Thoracic aorta (tissue), 2 donors: ENCODE data around the gene RAET1G. TPM values are rescaled to one million over a fixed set of nuclear protein-coding genes. Genes with fewer than 3 reads are reported as not detected.

Source experiments
- ATAC-seq: fragments of 150-250 bp; one replicate; pipeline ENCODE4 v1.8.0; 2017; ENCODE audit warnings: low read depth; ENCODE audit not compliant: insufficient number of reproducible peaks, low FRiP score
- DNase-seq: peaks from one replicate; pipeline ENCODE4 v3.0.0-alpha.2; 2020; ENCODE audit warnings: low spot score
- H3K27ac ChIP-seq, 2 donors: fragments of 200-600 bp; sonication (generic); 1 replicate in 1 of 2; 2 replicates in 1 of 2; pipeline ENCODE4 v1.5.1; 2016; ENCODE audit warnings: mild to moderate bottlenecking in 2 of 2, moderate library complexity in 2 of 2
- H3K27me3 ChIP-seq: fragments of 200-600 bp; sonication (generic); replicated peaks from 2 replicates; pipeline ENCODE4 v1.6.0; 2016; ENCODE audit warnings: mild to moderate bottlenecking; ENCODE audit not compliant: insufficient read depth
- H3K36me3 ChIP-seq: fragments of 200-600 bp; sonication (generic); one replicate; pipeline ENCODE4 v1.5.1; 2016
- H3K4me1 ChIP-seq, 2 donors: fragments of 200-600 bp; sonication (generic); 1 replicate in 1 of 2; 2 replicates in 1 of 2; pipeline versions ENCODE4 v1.5.1 to v1.6.0; 2016; ENCODE audit warnings: low read depth in 2 of 2, mild to moderate bottlenecking in 1 of 2; ENCODE audit not compliant: control insufficient read depth in 1 of 2
- H3K4me3 ChIP-seq: fragments of 200-600 bp; sonication (generic); 2 replicates; pipeline ENCODE4 v1.5.1; 2016; ENCODE audit warnings: mild to moderate bottlenecking
- H3K9me3 ChIP-seq: fragments of 200-600 bp; sonication (generic); 2 replicates; pipeline ENCODE4 v1.5.1; 2016
- total RNA-seq, 2 donors: library from RNA; depleted of rRNA; stranded (reverse); fragments of >200 nt; gene quantifications; one replicate each; pipeline versions ENCODE4 v1.1.0 to v1.2.3, GENCODE V29; 2016
- TF ChIP-seq, protein P1 (sequence below): fragments of 200-600 bp; sonication (generic); IDR thresholded peaks from one replicate; pipeline ENCODE4 v1.5.1; 2019; ENCODE audit warnings: antibody characterized with exemption

Gene RAET1G
- total RNA-seq, 2 donors from 2014 or later = not detected

DNA sequence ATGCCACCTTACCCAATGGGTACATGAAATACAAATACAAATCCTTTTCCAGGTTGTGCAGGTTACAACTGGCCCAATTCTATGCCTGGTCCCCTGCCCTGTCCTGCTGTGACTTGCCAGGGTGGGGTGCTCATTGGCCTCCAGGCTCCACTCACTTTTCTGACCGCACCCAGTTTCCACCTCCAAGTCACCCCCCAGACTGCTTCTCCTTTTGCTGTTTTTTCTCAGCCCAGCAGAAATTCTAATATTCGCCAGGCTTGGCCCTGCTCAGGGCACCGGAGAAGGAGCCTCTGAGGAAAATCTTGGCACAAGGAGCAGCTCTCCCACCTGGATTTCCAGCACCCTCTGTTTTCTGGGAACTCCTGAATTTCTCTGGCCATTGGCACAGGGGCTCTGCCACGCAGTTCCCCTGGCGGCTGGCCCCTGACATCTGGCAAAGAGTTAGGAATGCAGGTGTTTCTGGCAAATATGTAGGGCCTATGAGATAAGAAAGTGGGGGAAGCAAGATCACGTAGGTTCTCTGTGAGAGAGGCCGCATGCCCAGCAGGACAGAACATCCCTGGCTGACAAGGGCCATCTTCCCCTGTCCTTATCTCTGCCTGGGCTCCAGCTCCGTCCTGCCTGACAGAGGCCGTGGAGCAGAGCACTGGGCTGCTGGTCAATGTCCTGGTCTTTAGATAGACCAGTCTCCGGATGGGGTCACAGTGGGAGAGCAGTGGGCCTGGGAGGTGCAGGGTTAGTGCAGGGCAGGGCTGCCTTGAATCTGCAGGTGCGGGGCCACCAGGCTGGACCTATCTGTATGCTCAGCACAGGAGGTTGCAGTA is 22.1 kb downstream of the RAET1G start:
- Histone ChIP-seq H3K9me3 (no peaks in the 10 kb centered on the region), H3K36me3 (no peaks in the 10 kb centered on the region), H3K4me1 (peaks cover 12 to 21% of the 10 kb centered on the region in 2 donors), H3K4me3 (no peak overlapping the region), H3K27me3 (no peaks in the 10 kb centered on the region), H3K27ac (no peak overlapping the region)
- TF ChIP-seq, protein P1, sequence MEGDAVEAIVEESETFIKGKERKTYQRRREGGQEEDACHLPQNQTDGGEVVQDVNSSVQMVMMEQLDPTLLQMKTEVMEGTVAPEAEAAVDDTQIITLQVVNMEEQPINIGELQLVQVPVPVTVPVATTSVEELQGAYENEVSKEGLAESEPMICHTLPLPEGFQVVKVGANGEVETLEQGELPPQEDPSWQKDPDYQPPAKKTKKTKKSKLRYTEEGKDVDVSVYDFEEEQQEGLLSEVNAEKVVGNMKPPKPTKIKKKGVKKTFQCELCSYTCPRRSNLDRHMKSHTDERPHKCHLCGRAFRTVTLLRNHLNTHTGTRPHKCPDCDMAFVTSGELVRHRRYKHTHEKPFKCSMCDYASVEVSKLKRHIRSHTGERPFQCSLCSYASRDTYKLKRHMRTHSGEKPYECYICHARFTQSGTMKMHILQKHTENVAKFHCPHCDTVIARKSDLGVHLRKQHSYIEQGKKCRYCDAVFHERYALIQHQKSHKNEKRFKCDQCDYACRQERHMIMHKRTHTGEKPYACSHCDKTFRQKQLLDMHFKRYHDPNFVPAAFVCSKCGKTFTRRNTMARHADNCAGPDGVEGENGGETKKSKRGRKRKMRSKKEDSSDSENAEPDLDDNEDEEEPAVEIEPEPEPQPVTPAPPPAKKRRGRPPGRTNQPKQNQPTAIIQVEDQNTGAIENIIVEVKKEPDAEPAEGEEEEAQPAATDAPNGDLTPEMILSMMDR = no peak
- ATAC-seq (no peak), DNase-seq (no peak)

DNA sequence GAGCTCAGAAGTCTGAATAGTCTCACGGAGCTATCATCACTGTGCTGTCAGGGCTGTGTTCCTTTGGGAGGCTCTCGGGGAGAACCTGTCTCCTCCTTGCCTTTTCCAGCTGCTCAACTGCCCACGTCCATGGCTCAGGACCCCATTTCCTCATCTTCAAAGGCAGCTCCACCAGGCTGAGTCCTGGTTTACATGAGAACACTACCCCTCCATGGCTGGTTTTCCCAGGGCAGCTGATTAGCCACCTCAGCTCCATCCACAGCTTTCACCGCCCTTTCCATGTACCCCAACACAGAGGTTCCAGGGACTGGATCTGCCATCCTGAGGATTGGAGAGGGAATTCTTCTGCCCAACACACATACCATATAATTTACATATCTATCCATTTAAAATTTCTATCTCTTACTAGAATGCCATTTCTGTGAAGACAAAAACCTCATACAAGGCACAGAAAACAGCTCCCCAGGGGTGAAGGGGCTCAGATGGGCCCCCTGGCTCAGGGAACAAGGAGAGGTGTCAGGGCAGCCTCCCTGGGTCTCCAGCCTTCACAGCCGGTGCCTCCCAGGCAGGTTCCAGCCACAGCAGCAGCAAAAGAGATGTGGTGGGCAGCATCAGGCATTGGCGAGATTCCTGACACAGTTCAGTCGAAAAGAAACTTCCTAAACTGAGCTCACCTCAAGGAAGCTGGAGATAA is 22.8 kb downstream of the RAET1G start:
- no peak for ATAC-seq
- Histone ChIP-seq H3K36me3 (no peaks in the 10 kb centered on the region), H3K27ac (no peak overlapping the region), H3K4me1 (peaks cover 19 to 28% of the 10 kb centered on the region in 2 donors), H3K9me3 (no peaks in the 10 kb centered on the region), H3K27me3 (no peaks in the 10 kb centered on the region), H3K4me3 (no peak overlapping the region)
- TF ChIP-seq, protein P1 = no peak
- no peak for DNase-seq

DNA sequence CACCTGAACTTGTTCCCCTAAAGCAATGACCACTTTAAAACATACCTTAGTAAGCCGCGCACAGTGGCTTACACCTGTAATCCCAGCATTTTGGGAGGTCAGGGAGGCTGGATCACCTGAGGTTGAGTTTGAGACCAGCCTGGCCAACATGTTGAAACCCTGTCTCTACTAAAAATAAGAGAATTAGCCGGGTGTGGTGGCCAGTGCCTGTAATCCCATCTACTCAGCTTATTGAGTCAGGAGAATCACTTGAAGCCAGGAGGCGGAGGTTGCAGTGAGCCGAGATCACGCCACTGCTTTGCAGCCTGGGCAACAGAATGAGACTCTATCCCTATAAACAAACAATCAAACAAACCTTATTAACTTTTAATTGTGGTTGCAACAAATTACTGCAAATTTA is 23.4 kb downstream of the RAET1G start:
- ATAC-seq (no peak), DNase-seq (no peak)
- TF ChIP-seq, protein P1 = no peak
- peaks cover 19 to 34% of the 10 kb centered on the region in 2 donors for H3K4me1 ChIP-seq
- no peaks in the 10 kb centered on the region for H3K9me3 ChIP-seq
- H3K36me3 ChIP-seq = no peaks in the 10 kb centered on the region
- H3K27ac ChIP-seq = no peak overlapping the region
- H3K4me3 ChIP-seq = no peak overlapping the region
- no peaks in the 10 kb centered on the region for H3K27me3 ChIP-seq

DNA sequence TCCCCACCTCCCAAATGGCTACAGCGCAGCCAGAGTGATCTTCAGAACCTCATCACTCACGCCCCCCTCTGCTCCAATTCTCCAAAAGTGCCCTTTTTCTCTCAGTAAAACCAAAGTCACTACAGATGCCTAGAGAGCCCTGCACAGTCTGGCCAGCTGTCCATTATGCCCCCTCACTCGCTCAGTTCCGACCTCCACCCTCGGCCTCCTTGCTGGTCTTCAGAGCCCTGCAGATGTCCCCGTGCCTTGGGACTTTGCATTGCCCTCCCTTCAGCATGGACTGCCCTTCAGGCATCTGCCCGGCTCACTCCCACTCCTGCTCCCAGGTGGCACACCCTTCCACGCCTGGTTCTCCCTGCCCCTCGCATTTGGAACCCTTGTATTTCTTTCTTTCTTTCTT is 24.0 kb downstream of the RAET1G start:
- no peaks in the 10 kb centered on the region for H3K9me3 ChIP-seq
- TF ChIP-seq, protein P1 = no peak
- DNase-seq (no peak), ATAC-seq (no peak)
- no peak overlapping the region for H3K27ac ChIP-seq
- H3K36me3 ChIP-seq = no peaks in the 10 kb centered on the region
- no peak overlapping the region for H3K4me3 ChIP-seq
- peaks cover 19 to 34% of the 10 kb centered on the region in 2 donors for H3K4me1 ChIP-seq
- no peaks in the 10 kb centered on the region for H3K27me3 ChIP-seq
